ENCODE results near the gene KRT82. TPM values are rescaled to one million over a fixed set of nuclear protein-coding genes. Genes with fewer than 3 reads are reported as not detected.

KRT82 gene
- polyA plus RNA-seq, 3 donors: not detected

DNA sequence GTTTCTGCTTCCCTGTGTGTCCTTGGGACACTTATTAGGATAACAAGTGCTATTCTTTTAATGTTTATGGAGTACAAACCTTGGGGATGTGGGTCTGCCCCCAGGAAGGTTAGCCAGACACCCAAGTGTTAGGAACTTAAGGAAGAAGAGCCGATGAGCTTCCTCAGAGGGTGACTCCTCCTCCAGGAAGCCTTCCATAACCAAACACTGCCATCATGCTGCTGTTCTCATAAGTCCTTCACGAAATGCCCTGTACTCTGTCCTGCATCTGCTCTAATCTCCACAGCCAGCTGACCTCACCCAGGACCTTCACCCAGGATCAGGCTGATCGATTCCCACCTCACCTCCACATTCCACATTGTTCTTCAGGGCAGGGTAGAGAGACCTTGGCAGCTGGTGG is 37.6 kb downstream of the KRT82 start:
- no peak for DNase-seq (ENCODE audit: extremely low read depth in 1 of 11, low read depth in 9 of 11, low spot score in 4 of 11)

DNA sequence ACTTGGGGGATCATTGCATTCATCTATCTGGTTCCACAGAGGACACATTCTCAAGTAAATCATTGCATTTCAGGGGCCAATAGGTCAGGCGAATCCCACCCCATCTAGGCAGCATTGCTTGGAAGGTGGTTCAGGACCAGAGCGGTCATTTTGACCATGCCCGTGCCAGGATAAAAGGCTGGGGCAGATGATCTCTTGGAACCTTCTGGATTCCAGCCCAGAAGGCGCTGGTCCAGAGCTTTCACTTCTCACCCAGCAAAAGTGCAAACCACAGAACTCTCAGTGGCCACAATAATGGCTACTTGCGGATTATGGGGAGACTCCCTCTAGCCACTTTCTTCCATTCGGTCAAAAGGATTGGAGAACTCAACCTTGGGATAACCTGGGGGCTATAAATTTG is 38.3 kb downstream of the KRT82 start:
- DNase-seq (ENCODE audit: extremely low read depth in 1 of 11, low read depth in 9 of 11, low spot score in 4 of 11): no peak

- DNase-seq (ENCODE audit: extremely low read depth in 1 of 11, low read depth in 9 of 11, low spot score in 4 of 11): no peak
These were observed 39.2 kb downstream of the KRT82 start, which contains the start of gene KRT85 for GRCh38 chr12:52366738-52367485. TSS of gene KRT85 (minus strand) at chr12:52367481. CDS start at chr12:52367405, 76 bp downstream.

DNA sequence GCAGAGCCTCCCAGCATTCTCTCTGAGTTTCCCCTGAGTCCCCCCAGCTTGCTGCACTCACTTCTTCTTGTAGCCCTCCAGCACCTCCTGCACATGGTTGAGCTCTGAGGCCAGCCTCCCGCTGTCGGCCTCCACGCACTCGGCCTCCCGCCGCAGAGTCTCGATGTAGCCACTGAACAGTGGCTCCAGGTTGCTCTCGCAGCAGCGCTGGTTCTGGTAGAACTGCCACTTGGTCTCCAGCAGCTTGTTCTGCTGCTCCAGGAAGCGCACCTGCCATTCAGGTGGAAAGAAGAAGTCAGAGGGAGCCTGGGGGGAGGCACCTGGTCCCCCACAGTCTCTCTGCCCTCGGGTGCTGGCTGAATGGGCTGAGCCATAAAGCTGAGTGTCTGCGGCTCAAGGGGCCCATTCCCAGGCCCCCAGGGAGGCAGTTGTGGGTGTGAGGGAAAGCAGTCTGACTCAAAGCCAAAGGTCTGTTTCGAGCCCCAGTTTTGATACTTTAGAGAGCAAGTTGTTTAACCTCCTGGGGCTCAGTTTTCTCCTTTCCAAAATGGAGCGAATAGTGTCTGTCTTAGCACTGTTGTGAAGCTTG is 41.1 kb downstream of the KRT82 start:
- DNase-seq (ENCODE audit: extremely low read depth in 1 of 11, low read depth in 9 of 11, low spot score in 4 of 11): no peak

DNA sequence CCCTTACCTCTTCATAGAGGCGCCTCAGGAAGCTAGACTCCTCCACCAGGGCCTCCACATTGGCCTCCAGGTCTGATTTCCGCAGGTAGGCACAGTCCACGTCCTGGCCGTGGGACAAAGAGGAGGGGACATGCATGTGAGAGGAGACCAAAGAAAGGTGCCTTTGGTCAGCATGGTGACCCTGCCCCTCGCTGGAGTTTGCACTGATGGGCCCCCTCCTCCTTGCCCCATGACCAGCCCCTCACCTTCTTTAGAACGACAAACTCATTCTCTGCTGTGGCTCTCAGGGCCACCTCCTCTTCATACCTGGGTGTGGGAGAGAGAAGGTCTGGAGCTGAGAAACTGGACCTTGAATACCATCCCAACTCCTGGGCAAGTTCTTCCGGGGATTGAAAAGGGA is 42.1 kb downstream of the KRT82 start:
- DNase-seq (ENCODE audit: extremely low read depth in 1 of 11, low read depth in 9 of 11, low spot score in 4 of 11): no peak

DNA sequence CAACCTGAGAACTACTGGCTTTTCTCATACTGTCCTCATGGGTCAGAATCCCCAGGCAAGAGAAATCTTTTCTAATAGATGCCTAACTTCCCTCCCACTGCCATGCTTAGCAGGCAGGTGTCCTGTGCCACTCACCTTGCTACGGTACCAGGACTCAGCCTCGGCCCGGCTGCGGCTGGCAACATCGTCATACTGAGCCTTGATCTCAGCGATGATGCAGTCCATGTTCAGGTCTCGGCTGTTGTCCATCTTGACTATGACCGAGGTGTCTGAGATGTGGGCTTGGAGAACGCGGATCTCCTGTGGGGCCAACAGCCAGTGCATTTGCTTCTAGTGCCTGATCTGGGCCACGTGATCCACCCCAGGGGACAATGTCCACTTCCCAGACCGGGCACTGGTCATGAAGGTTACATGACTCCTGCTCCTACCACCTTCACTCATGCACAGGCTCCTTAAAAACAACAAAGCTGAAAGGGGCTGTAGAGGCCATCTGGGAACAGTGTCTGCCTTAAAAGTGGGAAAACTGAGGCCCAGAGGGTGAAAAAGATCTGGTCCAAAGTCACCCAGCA is 42.9 kb downstream of the KRT82 start:
- DNase-seq (ENCODE audit: extremely low read depth in 1 of 11, low read depth in 9 of 11, low spot score in 4 of 11): no peak

DNA sequence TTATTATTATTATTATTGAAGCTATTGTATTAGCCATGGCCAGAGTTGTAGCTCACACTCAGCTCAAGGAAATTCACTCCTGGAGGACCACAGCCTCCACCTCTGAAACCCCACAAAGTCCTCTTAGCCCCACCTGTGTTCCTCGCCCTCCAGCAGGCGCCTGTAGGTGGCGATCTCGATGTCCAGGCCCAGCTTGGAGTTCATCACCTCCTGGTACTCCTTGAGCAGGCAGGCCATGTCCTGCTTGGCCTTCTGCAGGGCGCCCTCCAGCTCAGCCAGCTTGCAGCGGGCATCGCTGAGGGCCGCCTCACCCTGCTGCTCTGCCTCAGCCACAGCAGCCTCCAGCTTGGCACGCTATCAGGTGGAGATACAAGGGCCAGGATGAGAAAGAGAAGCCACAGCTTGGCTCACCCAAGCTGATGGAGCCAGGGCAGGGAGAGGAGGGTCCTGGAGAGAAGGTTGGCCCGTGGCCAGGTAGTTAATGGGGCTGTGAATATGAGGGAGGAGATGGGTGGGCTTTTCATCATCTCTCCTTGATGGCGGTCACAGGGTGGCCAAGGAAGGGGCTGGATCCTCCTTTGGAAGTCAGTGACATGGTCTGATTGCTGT is 43.9 kb downstream of the KRT82 start:
- DNase-seq (ENCODE audit: extremely low read depth in 1 of 11, low read depth in 9 of 11, low spot score in 4 of 11): no peak

GRCh38 chr12:52361553-52361952 is 44.6 kb downstream of the KRT82 start:
- DNase-seq (ENCODE audit: extremely low read depth in 1 of 11, low read depth in 9 of 11, low spot score in 4 of 11): no peak

DNA sequence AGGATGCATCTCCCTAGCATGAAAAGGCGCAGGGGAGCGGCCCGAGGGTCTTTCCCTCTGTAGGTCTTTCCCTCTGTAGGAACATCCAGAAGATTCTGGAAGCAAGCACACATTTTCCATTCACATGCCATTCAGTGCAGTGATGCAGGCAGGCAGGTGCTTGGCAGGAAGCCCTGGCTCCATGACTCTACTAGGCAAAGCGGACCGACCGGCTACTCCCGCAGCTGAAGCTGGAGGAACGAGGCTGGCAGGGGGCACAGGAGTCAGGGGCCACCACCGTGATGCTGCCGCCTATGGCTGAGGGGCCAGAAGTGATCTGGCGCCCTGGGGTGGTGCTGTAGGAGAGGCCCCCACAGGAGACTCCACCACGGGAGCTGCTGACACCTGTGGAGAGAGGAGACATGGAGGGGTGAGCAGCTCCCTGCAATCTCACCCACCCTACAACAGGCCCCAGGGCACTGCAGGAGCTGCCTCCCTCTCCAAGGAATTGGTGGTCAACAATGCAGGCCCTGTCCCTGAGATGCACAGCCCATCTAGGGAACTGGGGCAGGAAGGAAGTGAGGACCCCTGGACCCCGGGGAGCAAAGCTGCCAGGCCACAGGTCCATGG is 45.4 kb downstream of the KRT82 start:
- DNase-seq (ENCODE audit: extremely low read depth in 1 of 11, low read depth in 9 of 11, low spot score in 4 of 11): no peak

GRCh38 chr12:52360106-52360662 is 46.0 kb downstream of the KRT82 start:
- DNase-seq (ENCODE audit: extremely low read depth in 1 of 11, low read depth in 9 of 11, low spot score in 4 of 11): no peak

DNA sequence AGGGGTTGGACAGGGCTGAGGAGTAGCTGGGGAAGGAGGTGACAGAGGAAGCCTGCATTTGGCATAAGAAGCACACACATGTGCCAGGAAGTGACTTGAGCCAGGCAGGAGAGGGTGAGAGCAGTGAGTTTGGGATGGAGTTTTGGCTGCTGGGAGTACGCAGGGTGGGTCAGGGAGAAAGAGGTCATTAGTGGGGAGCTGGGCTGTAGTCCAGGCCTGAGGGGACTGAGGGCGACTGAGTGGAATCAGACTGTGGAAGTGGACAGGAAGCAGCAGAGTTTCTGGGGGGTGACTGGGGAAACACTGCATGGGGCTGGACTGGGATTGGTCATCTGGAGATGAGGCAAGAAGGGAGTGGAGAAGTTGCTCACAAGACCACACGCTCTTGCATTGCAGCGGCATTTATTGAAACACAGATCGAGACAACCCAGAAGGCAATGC is 46.5 kb downstream of the KRT82 start:
- no peak for DNase-seq (ENCODE audit: extremely low read depth in 1 of 11, low read depth in 9 of 11, low spot score in 4 of 11)

GRCh38 chr12:52358575-52359350 is 47.4 kb downstream of the KRT82 start:
- DNase-seq (ENCODE audit: extremely low read depth in 1 of 11, low read depth in 9 of 11, low spot score in 4 of 11): no peak

- DNase-seq (ENCODE audit: extremely low read depth in 1 of 11, low read depth in 9 of 11, low spot score in 4 of 11): no peak
These were observed 49.2 kb downstream of the KRT82 start for GRCh38 chr12:52356762-52357580.

DNA sequence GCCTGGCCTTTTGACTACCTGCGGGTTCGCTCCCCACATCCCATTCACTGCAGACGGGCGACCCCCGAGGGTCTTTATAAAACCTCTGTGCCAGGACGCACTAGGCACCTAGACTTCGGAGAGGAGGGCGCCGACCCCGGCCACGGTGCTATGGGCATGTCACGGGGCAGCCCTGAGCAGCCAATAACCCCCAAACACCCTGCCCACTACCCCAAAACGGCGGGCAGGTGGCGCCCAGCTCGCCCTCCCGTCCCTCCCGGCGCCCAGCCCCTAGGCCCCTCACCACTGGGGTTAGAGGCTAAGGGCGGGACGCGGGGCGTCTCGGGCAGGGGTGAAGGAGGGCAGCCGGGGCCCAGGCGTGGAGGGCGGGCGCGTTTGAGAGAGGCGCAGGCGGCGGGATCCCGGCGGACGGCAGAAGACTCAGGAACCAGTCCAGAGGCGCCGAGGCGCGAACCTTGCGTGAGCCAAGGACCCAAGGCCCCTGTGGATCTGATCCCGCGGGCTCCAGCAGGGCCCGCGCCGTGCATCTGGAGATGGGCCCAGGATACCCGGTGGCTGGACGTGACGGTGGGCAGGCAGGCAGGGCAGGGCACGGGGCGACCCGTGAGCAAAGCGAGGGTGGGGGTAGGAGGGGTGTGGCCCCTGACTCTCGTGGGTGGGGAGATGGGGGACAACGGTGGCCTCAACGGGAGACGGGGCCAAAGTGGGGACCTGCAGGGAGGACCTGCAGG is 49.9 kb downstream of the KRT82 start:
- DNase-seq (ENCODE audit: extremely low read depth in 1 of 11, low read depth in 9 of 11, low spot score in 4 of 11): no peak

GRCh38 chr12:52355176-52355575 is 51.0 kb downstream of the KRT82 start:
- DNase-seq (ENCODE audit: extremely low read depth in 1 of 11, low read depth in 9 of 11, low spot score in 4 of 11): no peak

DNA sequence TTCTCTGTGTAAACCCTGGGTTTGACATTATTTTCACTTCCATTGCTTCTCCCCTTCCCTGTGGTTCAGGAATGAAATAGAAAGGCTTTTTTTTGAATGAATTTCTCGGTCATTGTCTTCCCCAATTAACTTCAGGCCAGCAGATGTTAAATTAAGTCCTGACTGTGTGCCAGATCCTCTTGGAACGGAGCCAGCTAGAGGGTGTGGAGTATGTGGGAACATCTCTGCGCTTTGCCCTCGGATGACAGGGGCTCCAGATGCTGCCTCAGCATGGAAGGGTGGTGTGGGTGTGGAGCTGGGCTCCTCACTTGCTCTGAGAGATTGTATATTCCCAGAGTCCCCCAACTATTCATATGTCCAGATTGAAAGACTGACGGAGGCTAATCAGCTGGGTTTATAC is 51.9 kb downstream of the KRT82 start:
- no peak for DNase-seq (ENCODE audit: extremely low read depth in 1 of 11, low read depth in 9 of 11, low spot score in 4 of 11)

DNA sequence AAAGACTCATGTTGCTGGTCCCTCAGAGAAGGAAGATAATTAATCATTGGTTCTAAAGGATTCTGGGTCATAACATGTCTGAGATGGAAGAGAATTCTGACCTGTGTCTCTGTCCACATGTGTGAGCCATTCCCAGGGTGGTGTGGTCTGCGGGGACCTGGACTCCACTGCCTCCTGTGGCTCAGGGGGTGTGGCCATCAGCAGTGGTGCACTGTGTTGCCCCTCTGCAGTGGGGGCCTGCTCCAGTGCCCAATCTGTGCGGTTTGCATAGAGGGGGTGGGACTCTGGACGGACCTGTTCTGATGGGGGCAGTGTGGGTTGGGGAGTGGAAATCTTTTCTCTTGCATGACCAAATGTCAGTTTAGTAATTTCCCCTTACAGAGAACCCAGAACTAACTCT is 52.4 kb downstream of the KRT82 start:
- no peak for DNase-seq (ENCODE audit: extremely low read depth in 1 of 11, low read depth in 9 of 11, low spot score in 4 of 11)

All from renal cortex interstitium (tissue), 11 donors.